ENCODE results near the gene CORIN. TPM values are rescaled to one million over a fixed set of nuclear protein-coding genes. Genes with fewer than 3 reads are reported as not detected.

Gene CORIN
- total and polyA plus RNA-seq, 5 donors, result 66.2 to 226 (median 175) TPM

DNA sequence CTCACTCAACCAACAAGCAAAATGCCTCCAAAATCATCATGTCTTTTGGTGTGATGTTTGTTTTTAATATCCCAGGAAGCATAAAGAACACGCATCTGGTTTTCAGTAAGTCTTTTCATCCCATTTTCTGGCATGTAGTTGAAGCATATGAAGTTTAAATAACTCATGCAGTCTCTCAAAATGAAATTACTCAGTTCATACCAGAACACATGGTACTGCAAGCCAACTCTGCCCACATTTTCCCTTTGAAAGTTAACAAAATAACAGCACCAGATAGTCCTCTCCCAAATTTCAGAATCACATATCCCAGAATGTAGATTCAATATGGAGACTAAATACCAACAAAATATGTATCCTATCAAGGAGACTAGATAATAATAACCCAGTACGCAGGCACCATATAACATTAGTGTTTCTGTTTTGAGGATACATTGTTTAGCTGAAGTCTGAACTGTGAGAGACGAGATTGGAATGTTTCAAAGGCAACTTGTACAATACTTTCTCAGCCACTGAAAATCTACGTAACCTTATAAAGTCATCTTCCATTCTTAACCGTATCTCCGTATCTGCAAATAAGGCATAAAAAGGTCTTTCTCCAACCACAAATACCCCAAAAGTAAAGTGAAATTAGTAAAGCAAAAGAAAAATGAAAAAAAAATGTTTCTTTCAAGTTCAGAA is 23.1 kb downstream of the CORIN start:
- WGBS, result 64% methylated on average over 6 of the region's 6 CpGs
- Histone ChIP-seq H3K27me3 (ENCODE audit: control insufficient read depth, insufficient read depth) (no peaks in the 10 kb centered on the region), H3K4me1 (ENCODE audit: control insufficient read depth, insufficient read depth, low read length) (no peaks in the 10 kb centered on the region), H3K9me3 (ENCODE audit: control insufficient read depth, low read length) (no peaks in the 10 kb centered on the region), H3K27ac (ENCODE audit: low read length) (no peak overlapping the region), H3K4me3 (ENCODE audit: low read length) (no peak overlapping the region)
- intact Hi-C loops (cut with DNase I), result no loop called here
- ATAC-seq, result no peak
- no peak for DNase-seq

DNA sequence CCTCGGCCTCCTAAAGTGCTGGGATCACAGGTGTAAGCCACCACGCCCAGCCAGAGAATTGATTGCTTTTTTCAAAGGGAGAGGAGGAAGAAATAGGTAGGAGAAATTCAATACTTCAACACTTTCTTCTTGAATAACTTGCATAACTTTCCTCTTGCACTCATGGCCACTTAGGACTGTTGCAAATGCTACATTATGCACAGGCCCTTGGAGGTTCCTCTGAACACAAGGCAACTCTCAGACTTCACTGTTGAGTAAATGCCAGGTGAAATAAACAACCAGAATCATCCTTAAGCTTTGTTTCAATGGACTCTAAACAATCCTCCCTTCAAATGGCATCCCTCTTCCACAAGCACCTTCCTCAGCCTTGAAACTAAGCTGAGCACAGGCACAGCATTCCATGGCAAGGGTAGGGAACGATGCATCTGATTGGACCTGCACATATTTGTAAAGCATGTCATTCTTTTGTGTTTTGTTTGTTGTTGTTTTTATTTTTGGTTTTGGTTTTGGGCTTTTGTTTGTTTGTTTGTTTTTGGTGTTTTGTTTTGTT is 28.1 kb downstream of the CORIN start:
- DNase-seq (no peak), ATAC-seq (no peak)
- intact Hi-C loops (cut with DNase I), result no loop called here
- Histone ChIP-seq H3K4me1 (ENCODE audit: control insufficient read depth, insufficient read depth, low read length) (peaks cover 1% of the 10 kb centered on the region), H3K9me3 (ENCODE audit: control insufficient read depth, low read length) (no peaks in the 10 kb centered on the region), H3K27me3 (ENCODE audit: control insufficient read depth, insufficient read depth) (no peaks in the 10 kb centered on the region), H3K4me3 (ENCODE audit: low read length) (no peak overlapping the region), H3K27ac (ENCODE audit: low read length) (no peak overlapping the region)
- WGBS, result 85% methylated on average over 3 of the region's 3 CpGs

DNA sequence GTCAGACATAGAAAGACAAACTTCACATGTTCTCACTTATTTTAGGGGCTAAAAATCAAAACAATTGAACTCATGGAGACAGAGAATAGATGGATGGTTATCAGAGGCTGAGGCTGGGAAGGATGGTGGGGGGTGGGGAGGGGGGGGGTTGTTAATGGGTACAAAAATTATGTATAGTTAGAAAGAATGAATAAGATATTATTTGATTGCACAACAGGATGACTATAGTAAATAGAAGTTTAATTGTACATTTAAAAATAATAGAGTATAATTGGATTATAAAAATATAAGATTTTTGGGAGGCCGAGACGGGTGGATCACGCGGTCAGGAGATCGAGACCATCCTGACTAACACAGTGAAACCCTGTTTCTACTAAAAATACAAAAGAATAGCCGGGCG is 33.3 kb downstream of the CORIN start:
- ATAC-seq, result no peak
- no peak for DNase-seq
- H3K4me3 ChIP-seq (ENCODE audit: low read length), result no peak overlapping the region
- H3K27ac ChIP-seq (ENCODE audit: low read length), result no peak overlapping the region
- peaks cover 1% of the 10 kb centered on the region for H3K4me1 ChIP-seq (ENCODE audit: control insufficient read depth, insufficient read depth, low read length)
- no peaks in the 10 kb centered on the region for H3K9me3 ChIP-seq (ENCODE audit: control insufficient read depth, low read length)
- intact Hi-C loops (cut with DNase I), result no loop called here
- no peaks in the 10 kb centered on the region for H3K27me3 ChIP-seq (ENCODE audit: control insufficient read depth, insufficient read depth)
- WGBS, result 96% methylated on average over 7 of the region's 7 CpGs

DNA sequence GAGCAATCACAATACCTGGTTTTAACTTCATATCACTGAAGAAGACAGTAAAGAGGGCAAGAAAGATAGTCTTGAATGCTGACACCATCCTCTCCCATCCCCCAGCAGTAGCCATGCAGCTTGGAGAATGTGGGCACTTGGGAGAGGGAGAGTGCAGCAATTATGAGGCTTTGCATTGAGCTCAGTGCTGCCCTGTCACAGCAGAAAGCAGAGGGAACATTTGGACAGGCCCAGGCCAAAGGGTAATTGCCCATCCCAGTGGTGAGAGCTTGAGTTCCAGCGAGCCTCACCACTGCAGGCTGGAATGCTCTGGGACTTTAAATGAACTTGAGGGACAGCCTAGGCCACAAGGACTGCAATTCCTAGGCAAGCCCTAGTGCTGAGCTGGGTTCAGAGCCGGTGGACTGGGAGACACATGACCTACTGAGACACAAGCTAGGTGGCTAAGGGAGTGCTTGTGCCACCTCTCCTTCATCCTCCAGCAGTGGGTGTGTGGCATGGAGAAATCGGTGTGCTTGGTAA is 36.3 kb downstream of the CORIN start:
- peak overlapping the region; percentile 50 for H3K27ac ChIP-seq (ENCODE audit: low read length)

DNA sequence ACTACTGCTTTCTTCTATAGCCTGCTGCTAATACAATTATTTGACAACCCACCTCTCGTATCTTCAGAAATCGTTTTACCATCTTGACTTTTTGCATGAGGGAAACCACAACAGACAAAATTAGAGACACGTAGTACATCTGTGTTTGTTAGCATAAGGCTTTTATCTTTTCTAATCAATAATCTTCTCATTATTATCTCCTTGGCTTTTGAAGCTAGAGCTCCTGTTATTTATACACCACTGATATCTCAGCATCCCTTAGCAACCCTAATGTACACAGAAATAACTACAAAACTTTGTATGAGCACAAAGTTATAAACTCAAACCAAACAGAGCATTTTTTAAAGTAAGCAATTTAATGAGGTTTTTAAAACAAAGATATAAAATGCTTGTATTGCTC is 39.7 kb downstream of the CORIN start:
- intact Hi-C loops (cut with DNase I), result no loop called here
- Histone ChIP-seq H3K4me3 (ENCODE audit: low read length) (no peak overlapping the region), H3K9me3 (ENCODE audit: control insufficient read depth, low read length) (no peaks in the 10 kb centered on the region), H3K27me3 (ENCODE audit: control insufficient read depth, insufficient read depth) (no peaks in the 10 kb centered on the region), H3K27ac (ENCODE audit: low read length) (no peak overlapping the region), H3K4me1 (ENCODE audit: control insufficient read depth, insufficient read depth, low read length) (no peaks in the 10 kb centered on the region)
- 32% methylated on average over 3 of the region's 3 CpGs for WGBS
- ATAC-seq (no peak), DNase-seq (no peak)

More for the DNA sequence above, 36.3 kb downstream of the CORIN start:
- WGBS, result 71% methylated on average over 3 of the region's 3 CpGs
- Histone ChIP-seq H3K9me3 (ENCODE audit: control insufficient read depth, low read length) (no peaks in the 10 kb centered on the region), H3K4me3 (ENCODE audit: low read length) (no peak overlapping the region), H3K4me1 (ENCODE audit: control insufficient read depth, insufficient read depth, low read length) (no peaks in the 10 kb centered on the region), H3K27me3 (ENCODE audit: control insufficient read depth, insufficient read depth) (no peaks in the 10 kb centered on the region)
- intact Hi-C loops (cut with DNase I), result no loop called here
- DNase-seq (no peak), ATAC-seq (peak; percentile 20 to 69)

DNA sequence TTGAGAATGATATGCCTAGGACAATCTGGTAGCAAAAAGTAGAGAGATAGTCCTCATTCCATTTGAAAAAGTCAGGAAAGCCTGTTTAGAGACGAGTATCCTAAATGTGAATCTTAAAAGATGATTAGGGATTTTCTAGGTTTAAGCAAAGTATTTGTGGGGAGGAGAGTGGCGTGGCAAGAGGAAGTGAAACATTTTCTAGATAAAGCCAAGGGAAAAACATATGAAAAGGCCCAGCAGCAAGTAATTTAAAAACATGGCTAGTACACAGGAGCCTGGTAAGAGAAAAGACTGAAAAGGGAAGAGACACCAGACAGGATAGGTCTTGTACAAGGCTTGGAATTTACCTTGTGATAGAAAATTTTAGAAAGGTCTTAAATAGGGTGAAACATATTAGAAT is 45.9 kb downstream of the CORIN start:
- WGBS, result 53% methylated on average over 2 of the region's 2 CpGs
- H3K27me3 ChIP-seq (ENCODE audit: control insufficient read depth, insufficient read depth), result no peaks in the 10 kb centered on the region
- H3K27ac ChIP-seq (ENCODE audit: low read length), result no peak overlapping the region
- H3K9me3 ChIP-seq (ENCODE audit: control insufficient read depth, low read length), result no peaks in the 10 kb centered on the region
- no peaks in the 10 kb centered on the region for H3K4me1 ChIP-seq (ENCODE audit: control insufficient read depth, insufficient read depth, low read length)
- ATAC-seq (no peak), DNase-seq (no peak)
- H3K4me3 ChIP-seq (ENCODE audit: low read length), result no peak overlapping the region
- intact Hi-C loops (cut with DNase I), result no loop called here

DNA sequence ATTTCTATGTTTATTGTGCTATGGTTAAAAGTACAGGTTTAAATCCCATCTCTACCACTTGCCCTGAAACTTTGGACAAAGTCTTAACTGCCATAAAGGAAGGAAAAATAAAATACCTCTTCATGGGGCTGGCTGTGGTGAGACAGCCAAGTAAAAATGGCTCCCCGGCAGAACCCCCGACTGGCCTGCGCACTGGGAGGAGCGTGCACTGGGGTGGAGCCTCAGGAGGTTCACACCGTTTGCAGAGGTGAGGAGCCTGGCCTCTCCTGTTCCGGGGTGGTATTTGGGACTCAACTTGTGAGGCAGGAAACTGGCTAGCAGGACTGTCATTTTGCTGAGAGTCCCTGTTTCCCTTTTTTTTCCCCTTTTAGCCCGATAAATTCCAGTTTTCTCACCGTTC is 47.8 kb downstream of the CORIN start:
- ATAC-seq (no peak), DNase-seq (no peak)
- no peak overlapping the region for H3K27ac ChIP-seq (ENCODE audit: low read length)
- H3K27me3 ChIP-seq (ENCODE audit: control insufficient read depth, insufficient read depth), result no peaks in the 10 kb centered on the region
- H3K4me3 ChIP-seq (ENCODE audit: low read length), result no peak overlapping the region
- H3K4me1 ChIP-seq (ENCODE audit: control insufficient read depth, insufficient read depth, low read length), result no peaks in the 10 kb centered on the region
- WGBS, result 88% methylated on average over 8 of the region's 8 CpGs
- H3K9me3 ChIP-seq (ENCODE audit: control insufficient read depth, low read length), result no peaks in the 10 kb centered on the region
- intact Hi-C loops (cut with DNase I), result no loop called here

DNA sequence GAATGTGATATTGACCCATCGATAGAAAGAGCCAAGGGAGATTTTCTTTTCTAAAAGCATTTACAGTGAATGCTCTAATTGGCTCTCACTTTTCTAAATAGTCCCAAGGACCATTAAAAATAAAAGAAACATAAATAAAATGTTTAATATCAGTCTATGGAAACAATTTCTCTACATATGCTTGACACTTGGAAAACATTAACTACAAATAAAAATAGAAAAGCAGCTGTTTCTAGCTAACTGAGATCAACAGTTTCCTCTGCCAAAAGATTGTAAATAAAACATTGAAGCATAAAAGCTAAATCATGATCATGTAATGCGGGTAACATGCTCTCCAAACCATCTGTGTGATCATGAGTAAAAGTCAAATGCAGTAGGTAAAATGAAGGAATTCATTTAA is 49.7 kb downstream of the CORIN start:
- no peak for ATAC-seq
- DNase-seq, result no peak
- no peaks in the 10 kb centered on the region for H3K27me3 ChIP-seq (ENCODE audit: control insufficient read depth, insufficient read depth)
- H3K4me3 ChIP-seq (ENCODE audit: low read length), result no peak overlapping the region
- no peaks in the 10 kb centered on the region for H3K4me1 ChIP-seq (ENCODE audit: control insufficient read depth, insufficient read depth, low read length)
- no peaks in the 10 kb centered on the region for H3K9me3 ChIP-seq (ENCODE audit: control insufficient read depth, low read length)
- no peak overlapping the region for H3K27ac ChIP-seq (ENCODE audit: low read length)
- 51% methylated on average over 2 of the region's 2 CpGs for WGBS
- intact Hi-C loops (cut with DNase I), result no loop called here

DNA sequence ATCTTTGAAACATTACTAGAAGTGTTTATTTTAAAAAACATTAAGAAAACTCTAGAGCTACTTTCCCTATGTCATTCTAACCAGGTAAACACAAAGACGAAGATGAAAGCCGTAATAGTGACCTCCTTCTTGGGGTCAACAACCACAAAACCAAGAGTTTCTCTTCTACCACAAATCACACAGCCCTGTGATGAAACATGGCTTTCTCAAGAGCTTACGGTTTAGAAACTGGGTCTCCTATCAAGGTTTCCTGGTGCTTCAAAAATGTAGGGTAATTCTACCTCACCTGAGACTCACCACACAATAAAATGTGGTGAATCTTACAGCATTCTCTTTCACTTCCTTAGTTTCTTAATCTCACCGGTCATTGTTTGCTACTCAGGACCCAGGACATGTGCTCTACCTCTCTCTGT is 50.9 kb downstream of the CORIN start:
- H3K27me3 ChIP-seq (ENCODE audit: control insufficient read depth, insufficient read depth), result no peaks in the 10 kb centered on the region
- H3K27ac ChIP-seq (ENCODE audit: low read length), result no peak overlapping the region
- intact Hi-C loops (cut with DNase I), result no loop called here
- H3K4me3 ChIP-seq (ENCODE audit: low read length), result no peak overlapping the region
- DNase-seq, result no peak
- 79% methylated on average over 4 of the region's 4 CpGs for WGBS
- H3K4me1 ChIP-seq (ENCODE audit: control insufficient read depth, insufficient read depth, low read length), result no peaks in the 10 kb centered on the region
- ATAC-seq, result no peak
- H3K9me3 ChIP-seq (ENCODE audit: control insufficient read depth, low read length), result no peaks in the 10 kb centered on the region

DNA sequence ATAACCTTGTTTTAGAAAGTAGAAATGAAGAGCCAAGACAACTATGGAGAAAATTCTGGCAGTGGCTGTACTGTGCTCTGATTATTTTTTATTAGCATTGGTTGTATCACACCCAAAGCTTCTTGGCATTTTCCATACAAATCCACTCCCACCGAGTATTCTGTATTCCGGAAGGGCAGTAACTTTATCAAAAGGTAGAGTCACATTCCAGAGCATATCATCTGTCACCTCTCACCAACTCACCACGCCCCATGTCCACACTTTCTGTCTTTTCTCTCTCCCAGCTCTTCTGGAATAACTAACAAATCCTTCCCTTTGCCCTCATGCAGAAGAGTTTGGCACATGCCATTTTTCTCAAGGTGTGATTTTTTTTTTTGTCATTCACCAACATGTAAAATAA is 52.7 kb downstream of the CORIN start:
- ATAC-seq (peak; percentile 55 to 91), DNase-seq (no peak)
- H3K27ac ChIP-seq (ENCODE audit: low read length), result peak overlapping the region; percentile 37
- intact Hi-C loops (cut with DNase I), result no loop called here
- 24% methylated on average over 3 of the region's 3 CpGs for WGBS
- no peaks in the 10 kb centered on the region for H3K9me3 ChIP-seq (ENCODE audit: control insufficient read depth, low read length)
- no peak overlapping the region for H3K4me3 ChIP-seq (ENCODE audit: low read length)
- H3K27me3 ChIP-seq (ENCODE audit: control insufficient read depth, insufficient read depth), result no peaks in the 10 kb centered on the region
- H3K4me1 ChIP-seq (ENCODE audit: control insufficient read depth, insufficient read depth, low read length), result no peaks in the 10 kb centered on the region

DNA sequence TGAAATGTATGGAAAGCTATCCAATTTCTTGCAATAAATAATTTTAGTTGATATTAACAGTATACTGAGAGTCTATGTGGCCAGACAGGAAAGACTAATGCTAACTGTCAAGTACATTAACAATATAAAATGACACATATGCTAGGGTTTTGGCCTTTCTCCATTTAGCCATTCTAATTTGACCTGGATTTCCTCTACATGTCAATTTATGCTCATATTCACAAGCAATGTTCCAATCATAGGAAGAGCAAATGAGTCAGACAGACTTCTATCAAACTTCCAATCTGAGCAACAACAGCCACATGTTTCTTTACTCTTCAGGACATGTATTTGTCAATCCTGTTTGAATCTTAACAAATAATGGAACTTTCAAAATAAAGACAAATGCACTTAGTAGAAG is 53.6 kb downstream of the CORIN start:
- H3K4me1 ChIP-seq (ENCODE audit: control insufficient read depth, insufficient read depth, low read length), result no peaks in the 10 kb centered on the region
- ATAC-seq, result no peak
- H3K9me3 ChIP-seq (ENCODE audit: control insufficient read depth, low read length), result no peaks in the 10 kb centered on the region
- H3K27me3 ChIP-seq (ENCODE audit: control insufficient read depth, insufficient read depth), result no peaks in the 10 kb centered on the region
- intact Hi-C loops (cut with DNase I), result no loop called here
- no peak overlapping the region for H3K27ac ChIP-seq (ENCODE audit: low read length)
- no peak for DNase-seq
- H3K4me3 ChIP-seq (ENCODE audit: low read length), result no peak overlapping the region

DNA sequence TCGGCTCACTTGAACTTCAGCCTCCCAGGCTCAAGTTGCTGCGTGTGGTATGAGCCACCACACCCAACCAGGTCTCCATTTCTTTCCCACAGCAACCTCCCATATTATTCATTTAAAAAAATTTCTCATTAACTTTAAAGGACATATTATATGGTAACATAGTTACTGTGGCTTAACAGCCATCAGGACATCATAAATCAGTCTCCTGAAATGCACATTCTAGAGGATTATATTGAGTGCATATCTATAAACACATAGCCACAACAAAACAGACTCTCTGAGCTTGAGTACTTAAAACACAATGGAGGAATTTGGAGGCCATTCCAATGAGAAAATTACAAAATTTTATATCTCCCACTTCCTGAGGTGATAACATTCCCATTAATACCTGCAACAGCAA is 61.5 kb downstream of the CORIN start:
- no peak overlapping the region for H3K4me3 ChIP-seq (ENCODE audit: low read length)
- no peak overlapping the region for H3K27ac ChIP-seq (ENCODE audit: low read length)
- intact Hi-C loops (cut with DNase I), result no loop called here
- DNase-seq, result no peak
- H3K4me1 ChIP-seq (ENCODE audit: control insufficient read depth, insufficient read depth, low read length), result no peaks in the 10 kb centered on the region
- H3K9me3 ChIP-seq (ENCODE audit: control insufficient read depth, low read length), result no peaks in the 10 kb centered on the region
- H3K27me3 ChIP-seq (ENCODE audit: control insufficient read depth, insufficient read depth), result no peaks in the 10 kb centered on the region
- WGBS, result 88% methylated on average over 2 of the region's 2 CpGs
- ATAC-seq, result no peak

Measured in right cardiac atrium (tissue), 5 donors.